Neutrophil (primary cell): ENCODE results near the gene CLEC2L.

ENCODE experiments used
- H3K27ac ChIP-seq: fragments of 200-600 bp; sonication (generic); 2 replicates; pipeline ENCODE4 v1.5.1; 2016; ENCODE audit warnings: mild to moderate bottlenecking, moderate library complexity
- H3K27me3 ChIP-seq: fragments of 200-600 bp; sonication (generic); 2 replicates; pipeline ENCODE4 v1.6.0; 2016; ENCODE audit warnings: mild to moderate bottlenecking
- H3K36me3 ChIP-seq: fragments of 200-600 bp; sonication (generic); 2 replicates; pipeline ENCODE4 v1.5.1; 2017
- H3K4me1 ChIP-seq, 2 experiments: fragments of 200-600 bp in 1 of 2; sonication (generic) in 1 of 2; 1 replicate in 1 of 2; 2 replicates in 1 of 2; pipeline versions ENCODE4 v1.5.1 to v1.6.1; 2013 to 2016; ENCODE audit warnings: low read depth in 1 of 2, low read length in 1 of 2, mild to moderate bottlenecking in 1 of 2, moderate library complexity in 1 of 2; ENCODE audit not compliant: control insufficient read depth in 1 of 2, insufficient read depth in 1 of 2
- H3K4me3 ChIP-seq, 2 experiments: fragments of 200-600 bp in 1 of 2; sonication (generic) in 1 of 2; 1 replicate in 1 of 2; 2 replicates in 1 of 2; pipeline ENCODE4 v1.5.1; 2013 to 2016; ENCODE audit warnings: low read depth in 1 of 2, low read length in 1 of 2, mild to moderate bottlenecking in 1 of 2, moderate library complexity in 1 of 2
- H3K9me3 ChIP-seq: fragments of 200-600 bp; sonication (generic); 2 replicates; pipeline ENCODE4 v1.5.1; 2016
- TF ChIP-seq, protein P1 (sequence below): fragments of 200-600 bp; sonication (generic); IDR thresholded peaks from 2 replicates; pipeline ENCODE4 v1.5.1; 2016; ENCODE audit warnings: antibody characterized with exemption

CLEC2L gene

DNA sequence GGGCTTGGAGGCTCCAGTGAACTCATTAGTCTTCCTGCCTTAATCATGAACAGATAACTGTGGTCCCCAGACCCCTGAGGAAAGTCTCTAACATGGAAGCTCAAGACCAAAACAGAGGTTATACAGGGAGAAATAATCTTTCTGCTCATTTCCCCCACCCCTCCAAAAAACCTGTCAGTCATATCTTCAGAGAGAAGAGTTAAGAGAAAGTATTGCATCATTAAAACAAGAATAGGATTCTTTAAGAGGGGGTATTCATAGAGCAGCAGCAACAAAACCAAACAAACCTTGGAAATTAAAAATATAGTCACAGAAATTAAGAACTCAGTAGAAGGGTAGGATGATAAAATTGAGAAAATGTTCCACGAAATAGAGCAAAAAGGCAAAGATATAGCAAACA is 7.6 kb downstream of the CLEC2L start:
- Histone ChIP-seq H3K27ac (no peak overlapping the region), H3K4me1 (peaks cover 0 to 3% of the 10 kb centered on the region in 2 experiments), H3K36me3 (no peaks in the 10 kb centered on the region), H3K9me3 (no peaks in the 10 kb centered on the region), H3K27me3 (peaks cover 36% of the 10 kb centered on the region), H3K4me3 (no peak overlapping the region)
- TF ChIP-seq, protein P1, sequence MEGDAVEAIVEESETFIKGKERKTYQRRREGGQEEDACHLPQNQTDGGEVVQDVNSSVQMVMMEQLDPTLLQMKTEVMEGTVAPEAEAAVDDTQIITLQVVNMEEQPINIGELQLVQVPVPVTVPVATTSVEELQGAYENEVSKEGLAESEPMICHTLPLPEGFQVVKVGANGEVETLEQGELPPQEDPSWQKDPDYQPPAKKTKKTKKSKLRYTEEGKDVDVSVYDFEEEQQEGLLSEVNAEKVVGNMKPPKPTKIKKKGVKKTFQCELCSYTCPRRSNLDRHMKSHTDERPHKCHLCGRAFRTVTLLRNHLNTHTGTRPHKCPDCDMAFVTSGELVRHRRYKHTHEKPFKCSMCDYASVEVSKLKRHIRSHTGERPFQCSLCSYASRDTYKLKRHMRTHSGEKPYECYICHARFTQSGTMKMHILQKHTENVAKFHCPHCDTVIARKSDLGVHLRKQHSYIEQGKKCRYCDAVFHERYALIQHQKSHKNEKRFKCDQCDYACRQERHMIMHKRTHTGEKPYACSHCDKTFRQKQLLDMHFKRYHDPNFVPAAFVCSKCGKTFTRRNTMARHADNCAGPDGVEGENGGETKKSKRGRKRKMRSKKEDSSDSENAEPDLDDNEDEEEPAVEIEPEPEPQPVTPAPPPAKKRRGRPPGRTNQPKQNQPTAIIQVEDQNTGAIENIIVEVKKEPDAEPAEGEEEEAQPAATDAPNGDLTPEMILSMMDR = no peak

DNA sequence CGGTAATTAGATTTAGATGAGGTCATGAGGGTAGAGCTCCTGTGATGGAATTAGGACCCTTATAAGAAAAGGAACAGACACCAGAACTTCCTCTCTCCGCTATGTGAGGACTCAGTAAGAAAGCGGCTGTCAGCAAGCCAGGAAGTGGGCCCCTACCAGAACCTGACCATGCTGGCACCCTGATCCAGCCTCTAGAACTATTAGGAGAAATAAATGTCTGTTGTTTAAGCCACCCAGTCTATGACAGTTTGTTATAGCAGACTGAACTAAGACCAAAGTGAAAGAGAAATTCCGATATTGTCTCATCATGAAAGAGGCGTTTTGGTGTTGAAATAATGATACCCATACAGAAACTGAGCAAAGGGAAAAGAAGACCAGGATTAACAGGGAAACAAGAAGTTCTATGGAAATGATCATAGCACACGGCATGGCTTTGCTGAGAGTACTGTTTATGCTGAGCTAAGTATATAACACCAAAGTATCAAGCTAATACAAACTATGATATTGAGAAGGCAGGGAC is 9.2 kb downstream of the CLEC2L start:
- peaks cover 0 to 3% of the 10 kb centered on the region in 2 experiments for H3K4me1 ChIP-seq
- TF ChIP-seq, protein P1 = no peak
- H3K27me3 ChIP-seq = peaks cover 20% of the 10 kb centered on the region
- H3K9me3 ChIP-seq = no peaks in the 10 kb centered on the region
- H3K4me3 ChIP-seq = no peak overlapping the region
- no peaks in the 10 kb centered on the region for H3K36me3 ChIP-seq
- H3K27ac ChIP-seq = no peak overlapping the region

GRCh38 chr7:139534096-139534495 is 10.6 kb downstream of the CLEC2L start:
- H3K4me1 ChIP-seq = peaks cover 0 to 3% of the 10 kb centered on the region in 2 experiments
- H3K27me3 ChIP-seq = peaks cover 8% of the 10 kb centered on the region
- TF ChIP-seq, protein P1 = no peak
- no peaks in the 10 kb centered on the region for H3K36me3 ChIP-seq
- no peaks in the 10 kb centered on the region for H3K9me3 ChIP-seq
- H3K4me3 ChIP-seq = no peak overlapping the region
- H3K27ac ChIP-seq = no peak overlapping the region

- peaks cover 8% of the 10 kb centered on the region for H3K27me3 ChIP-seq
- TF ChIP-seq, protein P1 = no peak
- H3K4me1 ChIP-seq = peaks cover 0 to 3% of the 10 kb centered on the region in 2 experiments
- H3K9me3 ChIP-seq = no peaks in the 10 kb centered on the region
- no peaks in the 10 kb centered on the region for H3K36me3 ChIP-seq
- H3K4me3 ChIP-seq = no peak overlapping the region
- H3K27ac ChIP-seq = no peak overlapping the region
Measured at GRCh38 chr7:139534966-139535651, 11.6 kb downstream of the CLEC2L start.

DNA sequence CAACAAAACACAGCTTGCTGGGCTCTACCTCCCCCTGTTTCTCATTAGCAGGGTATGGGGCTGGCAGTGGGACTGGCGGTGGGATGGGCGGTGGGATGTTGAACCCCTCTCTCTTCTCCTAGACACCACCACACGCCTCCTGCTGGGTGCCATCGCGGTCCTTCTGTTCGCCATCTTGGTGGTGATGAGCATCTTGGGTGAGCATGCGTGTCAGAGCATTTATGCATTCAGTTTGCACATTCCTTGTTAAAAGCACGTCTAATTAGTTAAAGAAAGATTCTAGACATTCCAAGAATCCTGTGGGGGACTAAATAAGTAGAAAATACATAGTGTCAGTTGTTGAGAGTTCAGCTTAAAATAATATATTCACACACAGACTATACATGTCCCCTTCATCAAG is 12.7 kb downstream of the CLEC2L start:
- Histone ChIP-seq H3K4me3 (no peak overlapping the region), H3K27ac (no peak overlapping the region), H3K9me3 (no peaks in the 10 kb centered on the region), H3K4me1 (peaks cover 0 to 3% of the 10 kb centered on the region in 2 experiments), H3K27me3 (peaks cover 8% of the 10 kb centered on the region), H3K36me3 (no peaks in the 10 kb centered on the region)
- TF ChIP-seq, protein P1 = no peak
